CD1c-positive myeloid dendritic cell (primary cell): ENCODE data around the gene SLC22A31.
"Not testable (repeated sequence)": the region's sequence is repeated elsewhere in the genome, so short reads cannot be mapped to it uniquely, and the experiment has no call there.

ENCODE experiments used
- DNase-seq: peaks from one replicate; pipeline ENCODE4 v3.0.0-alpha.2; 2016; ENCODE audit errors: extremely low spot score

SLC22A31 gene

GRCh38 chr16:89200124-89200849 lies at the start of gene SLC22A31:
Gene SLC22A31 (minus strand): TSS chr16:89200537. CDS start chr16:89200501, 36 bp downstream.
- DNase-seq, result no peak

DNA sequence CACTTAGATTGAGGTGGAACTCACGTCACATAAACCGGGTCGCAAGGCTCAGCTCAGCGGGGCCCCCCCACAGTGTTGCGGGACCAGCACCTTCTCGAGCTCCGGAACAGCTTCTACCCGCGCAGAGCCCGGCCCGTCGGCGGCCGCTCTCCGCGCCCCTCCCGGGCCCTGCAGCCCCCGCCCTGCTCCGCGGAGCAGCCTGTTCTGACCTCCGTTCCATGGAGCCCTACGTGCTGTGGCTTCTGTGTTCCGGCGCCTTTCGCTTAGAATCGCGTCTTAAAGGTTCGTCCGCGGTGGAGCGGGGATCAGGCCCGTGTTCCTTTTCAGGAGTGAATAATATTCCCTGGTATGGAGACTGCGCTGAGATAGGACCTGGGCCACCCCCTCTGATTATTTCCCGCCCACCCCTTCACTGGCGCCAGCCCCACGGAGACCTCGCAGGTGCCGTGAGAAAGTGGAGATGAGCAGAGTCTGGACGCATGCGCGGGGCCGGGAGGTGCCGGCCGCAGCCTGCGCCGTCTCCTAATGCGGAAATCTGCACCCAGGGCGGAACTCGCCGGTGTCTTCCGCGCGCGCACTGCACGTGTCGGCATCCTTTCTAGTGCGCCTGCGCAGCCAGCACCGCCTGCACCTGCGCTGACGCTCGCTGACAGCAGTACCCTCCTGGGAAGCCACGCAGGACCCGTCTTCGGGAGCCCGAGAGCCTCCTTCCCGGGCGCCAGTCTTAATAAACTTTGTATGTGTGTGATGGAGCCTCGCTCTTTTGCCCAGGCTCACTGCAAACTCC lies 48.1 kb upstream of the SLC22A31 start:
- no peak for DNase-seq

- not testable (repeated sequence) for DNase-seq
Observed at GRCh38 chr16:89247734-89248075, 47.4 kb upstream of the SLC22A31 start.

DNA sequence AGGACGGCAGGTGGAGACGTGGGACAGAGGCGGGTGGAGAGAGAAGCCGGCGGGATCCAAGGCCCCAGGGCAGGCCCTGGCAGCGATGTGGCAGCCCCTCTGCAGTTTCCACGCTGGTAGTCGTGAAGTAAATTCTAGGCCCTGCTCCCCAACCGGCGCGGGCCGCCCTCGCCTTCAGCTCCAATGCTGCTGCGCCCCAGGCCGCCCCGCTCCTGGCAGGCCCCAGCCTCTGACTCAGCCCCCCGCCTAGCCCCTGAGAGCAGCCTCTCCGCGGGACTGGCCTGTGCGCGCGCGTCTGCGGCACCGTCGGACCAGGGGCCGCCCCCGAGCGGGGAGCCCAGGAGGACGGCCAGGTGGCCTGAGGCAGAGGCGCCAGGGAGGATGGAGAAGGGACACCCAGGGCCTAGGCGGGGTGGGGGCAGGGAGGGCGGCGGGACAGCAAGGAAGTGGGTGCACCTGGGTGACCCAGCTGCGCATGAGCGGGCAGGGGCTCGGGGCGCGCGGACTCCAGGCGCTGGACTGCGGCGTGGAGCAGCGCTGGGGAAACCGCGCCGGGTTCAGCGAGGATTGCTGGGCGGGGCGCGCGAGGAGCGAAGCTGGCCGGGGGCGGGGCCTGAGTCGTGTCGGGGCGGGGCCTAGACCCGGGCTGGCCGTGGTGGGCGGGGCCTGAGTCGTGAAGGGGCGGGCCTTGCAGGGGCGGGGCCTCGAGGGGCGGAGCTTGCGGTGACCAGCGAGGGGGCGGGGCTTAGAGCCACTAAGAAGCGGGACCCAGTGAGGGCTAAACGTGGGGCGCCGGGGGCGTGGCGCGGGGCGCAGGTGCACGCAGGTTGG lies 46.8 kb upstream of the SLC22A31 start:
- peak; percentile 93 for DNase-seq

- no peak for DNase-seq
Observed at GRCh38 chr16:89246383-89246902, 46.1 kb upstream of the SLC22A31 start.

DNA sequence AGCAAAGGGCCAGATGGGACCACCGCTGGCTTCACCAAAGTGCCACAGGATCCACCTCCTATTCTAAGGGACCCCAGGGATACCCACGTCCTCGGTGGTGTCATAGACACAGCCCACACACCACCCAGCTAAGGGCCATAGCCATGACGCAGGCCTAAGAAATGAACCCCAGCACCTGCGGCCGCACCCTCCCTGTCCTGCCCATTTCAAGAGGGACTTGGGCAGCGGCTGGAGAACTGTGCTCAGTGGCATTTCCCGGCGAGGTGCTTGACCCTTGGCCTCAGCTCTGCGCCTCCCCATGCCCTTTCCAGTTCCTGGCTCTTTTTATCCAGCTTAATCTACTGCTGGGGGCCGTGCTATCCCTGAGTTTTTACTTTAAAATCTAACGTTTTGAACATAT lies 44.4 kb upstream of the SLC22A31 start:
- DNase-seq, result no peak

DNA sequence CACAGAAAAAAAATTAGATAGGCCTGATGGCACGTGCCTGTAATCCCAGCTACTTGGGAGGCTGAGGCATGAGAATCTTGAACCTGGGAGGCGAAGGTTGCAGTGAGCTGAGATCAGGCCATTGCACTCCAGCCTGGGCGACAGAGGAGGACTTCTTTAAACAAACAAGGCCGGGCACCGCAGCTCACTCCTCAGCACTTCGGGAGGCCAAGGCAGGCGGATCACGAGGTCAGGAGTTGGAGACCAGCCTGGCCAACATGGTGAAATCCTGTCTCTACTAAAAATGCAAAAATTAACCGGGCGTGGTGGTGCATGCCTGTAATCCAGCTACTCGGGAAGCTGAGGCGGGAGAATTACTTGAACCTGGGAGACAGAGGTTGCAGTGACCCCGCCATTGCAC lies 43.9 kb upstream of the SLC22A31 start:
- DNase-seq, result not testable (repeated sequence)

GRCh38 chr16:89243664-89244063 lies 43.3 kb upstream of the SLC22A31 start:
- no peak for DNase-seq

- no peak for DNase-seq
Observed at GRCh38 chr16:89242795-89243200, 42.5 kb upstream of the SLC22A31 start.

DNA sequence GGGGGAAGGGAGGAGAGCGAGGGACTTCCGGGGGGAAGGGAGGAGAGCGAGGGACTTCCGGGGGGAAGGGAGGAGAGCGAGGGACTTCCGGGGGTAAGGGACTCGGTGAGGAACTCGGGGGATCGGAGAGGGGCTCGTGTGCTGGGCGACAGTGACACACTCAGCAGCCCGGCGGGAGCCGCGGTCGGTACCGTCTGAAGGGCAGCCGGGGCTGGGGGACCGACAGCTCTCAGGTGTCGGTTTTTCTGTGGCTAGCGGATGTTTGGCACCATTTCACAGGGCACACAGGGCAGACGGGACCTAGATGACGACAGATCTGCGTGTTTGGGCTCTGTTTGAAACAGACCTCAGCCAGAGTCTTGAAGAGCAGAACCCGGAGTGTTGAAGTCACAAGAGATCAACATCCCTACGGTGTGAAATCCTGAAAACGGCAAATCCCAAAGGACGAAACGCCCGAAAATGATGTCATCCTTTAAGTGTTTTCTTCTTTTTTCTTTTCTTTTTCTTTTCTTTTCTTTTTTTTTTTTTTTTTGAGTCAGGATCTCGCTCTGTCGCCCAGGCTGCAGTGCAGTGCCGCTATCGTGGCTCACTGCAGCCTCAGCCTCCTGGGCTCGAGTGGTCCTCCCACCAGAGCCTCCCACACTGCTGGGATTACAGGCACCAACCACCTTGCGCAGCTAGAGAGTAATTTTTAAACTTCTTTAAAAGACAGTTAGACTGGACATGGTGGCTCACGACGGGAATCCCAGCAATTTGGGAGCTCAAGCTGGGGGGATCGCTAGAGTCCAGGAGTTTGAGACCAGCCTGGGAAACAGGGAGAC lies 41.1 kb upstream of the SLC22A31 start:
- peak; percentile 80 for DNase-seq

DNA sequence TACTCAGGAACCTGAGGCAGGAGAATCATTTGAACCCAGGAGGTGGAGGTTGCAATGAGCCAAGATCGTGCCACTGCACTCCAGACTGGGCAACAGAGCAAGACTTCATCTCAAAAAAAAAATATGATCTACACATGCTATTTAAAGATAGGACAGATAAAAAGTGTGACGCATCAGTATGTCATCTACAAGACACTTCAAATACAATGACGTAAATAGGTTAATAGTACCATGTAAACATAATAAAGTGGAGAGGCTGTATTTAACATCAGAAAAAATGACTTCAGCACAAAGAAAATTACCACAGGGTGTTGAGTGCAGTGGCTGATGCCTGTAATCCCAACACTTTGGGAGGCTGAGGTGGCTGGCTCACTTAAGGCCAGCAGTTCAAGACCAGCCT lies 37.4 kb upstream of the SLC22A31 start:
- DNase-seq, result no peak

GRCh38 chr16:89233678-89234490 lies 33.5 kb upstream of the SLC22A31 start:
- no peak for DNase-seq

DNA sequence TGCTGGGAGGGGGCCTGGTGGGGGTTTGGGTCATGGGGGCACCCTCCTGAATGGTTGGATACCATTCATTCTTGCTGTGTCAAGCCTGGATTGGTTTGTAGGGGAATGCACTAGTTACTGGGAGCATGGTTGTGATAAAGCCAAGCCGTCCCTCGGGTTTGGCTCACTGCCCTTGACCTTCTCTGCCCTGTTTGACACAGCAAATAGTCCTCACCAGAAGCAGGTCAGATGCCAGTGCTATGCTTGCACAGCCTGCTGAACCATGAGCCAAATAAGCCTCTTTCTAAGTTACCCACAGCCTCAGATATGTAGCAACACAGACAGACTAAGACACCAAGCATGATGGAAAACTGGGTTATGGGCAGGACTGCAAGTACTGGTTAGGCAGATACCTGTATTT lies 31.8 kb upstream of the SLC22A31 start:
- DNase-seq, result no peak

- no peak for DNase-seq
Observed at GRCh38 chr16:89230255-89230654, 29.9 kb upstream of the SLC22A31 start.

DNA sequence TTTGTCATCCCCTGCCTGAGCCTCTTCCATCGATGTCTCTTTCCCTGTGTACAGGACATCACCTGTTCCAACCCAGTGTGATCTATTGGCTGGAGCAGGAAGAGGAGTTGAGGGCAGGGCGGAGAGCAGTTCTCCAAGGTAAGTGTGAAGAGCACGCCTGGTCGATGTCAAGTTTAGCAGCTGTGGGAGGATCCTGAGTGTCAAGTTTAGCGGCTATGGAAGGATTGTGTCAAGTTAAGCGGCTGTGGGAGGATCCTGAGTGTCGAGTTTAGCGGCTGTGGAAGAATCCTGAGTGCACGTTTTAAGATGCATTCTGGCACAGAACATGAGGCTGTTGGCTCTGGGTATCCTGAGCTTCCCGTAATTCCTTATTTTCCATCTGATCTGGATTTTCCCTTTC lies 24.3 kb upstream of the SLC22A31 start:
- no peak for DNase-seq

DNA sequence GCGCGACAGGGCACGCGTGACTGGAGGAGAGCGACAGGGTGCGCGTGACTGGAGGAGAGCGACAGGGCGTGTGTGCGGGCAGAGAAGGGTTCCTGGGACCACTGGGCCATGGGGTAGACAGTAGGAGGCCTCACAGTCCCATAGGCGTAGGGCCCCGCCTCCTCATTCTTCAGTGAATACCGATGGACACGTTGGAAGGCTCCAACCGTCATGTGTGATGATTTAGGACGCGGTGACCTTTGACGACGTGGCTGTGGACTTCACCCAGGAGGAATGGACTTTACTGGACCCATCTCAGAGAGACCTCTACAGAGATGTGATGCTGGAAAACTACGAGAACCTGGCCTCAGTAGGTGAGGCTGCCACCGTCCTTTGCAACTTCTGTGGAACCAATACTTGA lies 22.6 kb upstream of the SLC22A31 start:
- no peak for DNase-seq

DNA sequence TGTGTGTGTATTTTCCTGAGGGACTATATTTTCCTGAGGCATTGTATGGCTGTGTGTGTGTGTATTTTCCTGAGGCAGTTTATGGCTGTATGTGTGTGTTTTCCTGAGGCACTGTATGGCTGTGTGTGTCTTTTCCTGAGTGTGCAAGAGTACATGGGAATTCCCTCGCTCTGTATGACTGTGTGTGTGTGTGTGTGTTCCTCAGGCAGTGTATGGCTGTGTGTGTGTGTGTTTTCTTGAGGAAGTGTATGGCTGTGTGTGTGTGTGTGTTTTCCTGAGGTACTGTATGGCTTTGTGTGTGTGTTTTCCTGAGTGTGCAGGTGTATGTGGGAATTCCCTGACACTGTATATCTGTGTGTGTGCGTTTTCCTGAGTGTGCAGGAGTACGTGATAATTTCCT lies 21.3 kb upstream of the SLC22A31 start:
- DNase-seq, result no peak

GRCh38 chr16:89219365-89219764 lies 19.0 kb upstream of the SLC22A31 start:
- DNase-seq, result no peak

DNA sequence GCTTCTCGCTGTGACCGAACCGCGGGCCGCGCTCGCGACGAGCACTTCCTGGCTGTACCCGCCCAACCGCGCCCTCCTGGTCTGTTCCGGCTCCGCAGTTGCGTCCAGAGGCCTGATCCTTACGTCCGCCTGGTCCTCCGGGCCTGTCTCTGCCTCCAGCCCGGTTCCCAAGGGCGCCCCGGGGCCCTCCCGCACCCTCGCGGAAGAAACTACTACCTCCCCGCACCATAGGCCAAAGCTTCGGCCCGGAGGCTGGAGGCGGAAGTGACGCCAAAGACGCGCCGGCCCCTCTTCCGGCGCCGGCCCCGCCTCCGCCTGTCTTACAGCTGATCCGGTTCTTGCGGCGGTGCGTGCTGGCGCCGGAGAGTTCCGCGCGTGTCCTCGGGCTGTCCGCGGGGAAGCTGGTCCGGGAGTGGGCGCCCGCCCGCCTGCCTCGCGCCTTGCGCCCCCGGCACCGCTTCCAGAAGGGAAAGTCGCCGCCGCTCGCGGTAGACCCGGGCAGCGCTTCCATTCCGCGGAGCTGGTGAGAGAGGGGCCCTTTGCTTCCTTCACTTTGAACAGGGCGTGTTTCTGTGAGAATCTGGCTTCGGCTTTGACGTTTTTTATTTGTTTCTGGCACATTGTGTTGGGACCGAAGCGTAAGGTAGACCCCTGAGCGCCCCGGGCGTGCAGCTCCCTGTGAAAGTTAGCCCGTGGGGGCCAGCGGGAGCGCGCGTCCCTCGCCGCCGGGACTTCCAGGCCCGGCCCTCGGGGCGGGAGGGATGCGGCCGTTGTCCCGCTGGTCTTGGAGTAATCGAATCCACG lies 17.3 kb upstream of the SLC22A31 start, which contains the start of gene ZNF778:
ZNF778 (plus strand) TSS at position 316 of the 804 bp plus-strand sequence. CDS start 3,425 bp downstream, outside the sequence.
- peak; percentile 95 for DNase-seq

GRCh38 chr16:89217138-89217387 lies 16.7 kb upstream of the SLC22A31 start:
- DNase-seq, result no peak
